HG03097 (cell line): ENCODE results near the gene FCN1.

Experiments
- ATAC-seq: cut with Tn5 transposase; IDR thresholded peaks from one replicate; pipeline ENCODE4 v1.9.1; 2021; ENCODE audit not compliant: unreplicated experiment, low FRiP score

FCN1 gene

GRCh38 chr9:134915046-134915985, 2.4 kb downstream of the FCN1 start:
- ATAC-seq, result no peak

- no peak for ATAC-seq
These were observed 3.2 kb downstream of the FCN1 start for GRCh38 chr9:134914501-134914834.

GRCh38 chr9:134913713-134914500, 3.8 kb downstream of the FCN1 start:
- ATAC-seq, result no peak

- ATAC-seq, result no peak
These were observed 4.5 kb downstream of the FCN1 start for GRCh38 chr9:134913041-134913712.

GRCh38 chr9:134912126-134912840, 5.4 kb downstream of the FCN1 start:
- no peak for ATAC-seq

- ATAC-seq, result no peak
These were observed 7.9 kb downstream of the FCN1 start for GRCh38 chr9:134909511-134910481.

- no peak for ATAC-seq
These were observed 9.0 kb downstream of the FCN1 start for GRCh38 chr9:134908524-134909309.

- no peak for ATAC-seq
These were observed 14.8 kb downstream of the FCN1 start for GRCh38 chr9:134902936-134903335.

GRCh38 chr9:134899818-134900217, 17.9 kb downstream of the FCN1 start:
- no peak for ATAC-seq

- ATAC-seq, result no peak
These were observed 18.5 kb downstream of the FCN1 start for GRCh38 chr9:134899168-134899567.

GRCh38 chr9:134898319-134898718, 19.4 kb downstream of the FCN1 start:
- no peak for ATAC-seq

- no peak for ATAC-seq
These were observed 20.0 kb downstream of the FCN1 start for GRCh38 chr9:134897584-134898170.

- ATAC-seq, result no peak
These were observed 20.7 kb downstream of the FCN1 start for GRCh38 chr9:134896834-134897583.

- no peak for ATAC-seq
These were observed 21.5 kb downstream of the FCN1 start for GRCh38 chr9:134895908-134896833.

GRCh38 chr9:134895567-134895907, 22.2 kb downstream of the FCN1 start:
- no peak for ATAC-seq

GRCh38 chr9:134895097-134895496, 22.6 kb downstream of the FCN1 start:
- ATAC-seq, result no peak
